ENCODE data around the gene AKAP8.

DNA sequence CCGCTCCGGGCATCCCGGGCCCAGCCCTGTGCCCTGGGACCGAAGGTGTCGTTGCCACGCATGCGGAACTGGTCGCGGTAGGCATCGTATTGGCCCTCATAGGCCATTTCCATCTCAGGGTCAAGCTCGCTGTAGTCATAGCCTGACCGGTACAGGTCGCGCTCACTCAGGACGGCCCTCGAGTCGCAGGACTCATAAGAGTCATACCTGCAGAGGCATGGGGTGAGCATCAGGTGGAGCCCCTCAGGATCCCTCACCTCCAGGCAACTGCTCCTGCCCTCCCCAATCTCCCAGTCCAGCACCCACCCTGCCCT lies 21.8 kb upstream of the AKAP8 start:
- TF ChIP-seq, protein P1, sequence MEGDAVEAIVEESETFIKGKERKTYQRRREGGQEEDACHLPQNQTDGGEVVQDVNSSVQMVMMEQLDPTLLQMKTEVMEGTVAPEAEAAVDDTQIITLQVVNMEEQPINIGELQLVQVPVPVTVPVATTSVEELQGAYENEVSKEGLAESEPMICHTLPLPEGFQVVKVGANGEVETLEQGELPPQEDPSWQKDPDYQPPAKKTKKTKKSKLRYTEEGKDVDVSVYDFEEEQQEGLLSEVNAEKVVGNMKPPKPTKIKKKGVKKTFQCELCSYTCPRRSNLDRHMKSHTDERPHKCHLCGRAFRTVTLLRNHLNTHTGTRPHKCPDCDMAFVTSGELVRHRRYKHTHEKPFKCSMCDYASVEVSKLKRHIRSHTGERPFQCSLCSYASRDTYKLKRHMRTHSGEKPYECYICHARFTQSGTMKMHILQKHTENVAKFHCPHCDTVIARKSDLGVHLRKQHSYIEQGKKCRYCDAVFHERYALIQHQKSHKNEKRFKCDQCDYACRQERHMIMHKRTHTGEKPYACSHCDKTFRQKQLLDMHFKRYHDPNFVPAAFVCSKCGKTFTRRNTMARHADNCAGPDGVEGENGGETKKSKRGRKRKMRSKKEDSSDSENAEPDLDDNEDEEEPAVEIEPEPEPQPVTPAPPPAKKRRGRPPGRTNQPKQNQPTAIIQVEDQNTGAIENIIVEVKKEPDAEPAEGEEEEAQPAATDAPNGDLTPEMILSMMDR (IDR thresholded peaks at IDR 0.05): no peak
- TF ChIP-seq POLR2A (IDR thresholded peaks at IDR 0.05): no peak
